Right kidney (tissue), 1 donor: ENCODE results near the gene RHBDD3.

Source experiments
- DNase-seq: peaks from one replicate; pipeline ENCODE4 v3.0.0-alpha.2; 2016

RHBDD3 gene

GRCh38 chr22:29307596-29308147 is 39.9 kb upstream of the RHBDD3 start:
- no peak for DNase-seq

DNA sequence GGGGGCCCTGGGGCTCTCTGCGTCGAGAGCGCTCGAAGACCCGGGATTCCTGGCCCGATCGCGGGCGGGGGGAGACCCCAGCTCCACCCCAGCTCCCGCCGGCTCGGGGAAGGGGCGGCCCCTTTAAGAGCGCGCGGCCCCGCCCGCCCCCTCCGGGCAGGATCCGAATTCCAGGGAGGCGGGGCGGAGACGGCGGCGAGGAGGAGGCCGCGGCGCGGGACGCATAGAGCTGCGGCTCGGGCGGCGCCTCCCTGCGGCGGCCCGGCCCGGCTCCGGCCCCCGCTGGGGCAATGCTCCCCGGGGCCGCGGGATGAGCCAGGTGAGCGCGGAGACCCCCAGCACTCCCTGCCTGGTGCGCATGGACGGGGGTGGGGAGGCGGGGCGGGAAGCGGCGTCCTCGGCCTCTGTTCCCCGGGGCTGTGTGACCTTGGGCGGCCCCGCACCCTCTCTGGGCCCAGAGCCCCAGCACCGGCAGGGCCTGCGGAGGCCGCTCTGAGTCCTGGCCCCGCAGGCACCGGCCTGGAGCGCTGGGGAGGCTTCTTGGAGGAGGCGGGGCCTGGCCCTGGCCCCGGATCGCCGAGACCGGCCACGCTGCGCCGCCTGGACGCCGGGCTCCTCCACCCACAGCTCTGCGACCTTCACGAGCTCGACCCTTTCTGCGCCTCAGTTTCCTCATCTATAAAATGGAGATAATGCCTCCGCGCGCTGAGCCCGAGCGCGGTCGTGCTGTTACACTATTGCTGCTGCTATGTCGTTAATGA is 39.2 kb upstream of the RHBDD3 start:
- peak; percentile 65 for DNase-seq

DNA sequence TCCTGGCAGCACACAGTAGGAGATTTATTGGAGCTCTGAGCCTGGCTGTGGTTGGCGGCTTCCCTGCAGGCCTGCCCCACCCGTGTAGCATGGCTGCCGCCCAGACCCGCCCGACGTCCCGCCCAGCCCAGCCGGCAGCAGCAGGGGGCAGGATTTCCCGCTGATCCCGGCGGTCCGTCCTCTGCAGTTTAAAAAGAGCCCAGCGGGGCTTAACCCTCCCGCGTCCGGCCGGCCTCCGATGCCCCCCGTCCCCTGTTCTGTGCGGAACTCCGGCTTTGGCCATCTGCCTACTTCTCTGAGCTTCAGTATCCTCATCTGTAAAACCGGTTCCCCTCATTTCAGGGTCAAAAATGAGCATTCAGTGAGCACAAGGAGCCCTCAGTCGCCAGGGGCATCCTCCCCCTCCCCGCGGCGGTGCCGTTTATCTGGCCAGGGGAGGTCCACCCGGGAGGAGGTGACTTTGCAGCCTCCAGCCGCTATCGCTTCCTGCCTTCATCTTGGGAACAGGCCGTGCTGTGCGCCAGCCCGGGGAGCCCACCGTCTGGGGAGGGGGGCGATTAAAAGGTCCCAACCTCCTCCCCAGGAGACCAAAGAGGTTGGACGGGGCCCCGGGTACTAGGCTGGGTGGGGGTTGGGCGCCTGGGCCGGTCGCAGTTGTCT is 38.5 kb upstream of the RHBDD3 start, which contains the start of gene GAS2L1:
Gene GAS2L1, plus strand, starts transcription at position 476 of the 660 bp plus-strand sequence. CDS start 1,456 bp downstream, outside the sequence.
- peak; percentile 87 for DNase-seq

DNA sequence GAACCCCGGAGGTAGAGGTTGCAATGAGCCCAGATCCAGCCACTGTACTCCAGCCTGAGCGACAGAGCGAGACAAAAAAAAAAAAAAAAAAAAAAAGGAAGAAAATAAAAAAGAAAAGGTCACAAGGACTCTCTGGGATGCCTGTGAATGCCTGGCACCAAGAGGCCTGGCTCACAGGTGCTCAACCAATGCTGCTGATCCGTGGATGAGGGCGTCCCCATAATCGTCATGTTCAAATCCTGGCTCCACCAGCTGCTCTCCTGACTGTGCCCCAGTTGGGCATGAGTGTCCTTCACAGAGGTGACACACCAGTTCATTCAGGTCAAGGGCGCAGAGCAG is 38.0 kb upstream of the RHBDD3 start:
- no peak for DNase-seq

GRCh38 chr22:29302681-29303465 is 35.1 kb upstream of the RHBDD3 start:
- no peak for DNase-seq

GRCh38 chr22:29302402-29302680 is 34.6 kb upstream of the RHBDD3 start:
- DNase-seq = no peak

DNA sequence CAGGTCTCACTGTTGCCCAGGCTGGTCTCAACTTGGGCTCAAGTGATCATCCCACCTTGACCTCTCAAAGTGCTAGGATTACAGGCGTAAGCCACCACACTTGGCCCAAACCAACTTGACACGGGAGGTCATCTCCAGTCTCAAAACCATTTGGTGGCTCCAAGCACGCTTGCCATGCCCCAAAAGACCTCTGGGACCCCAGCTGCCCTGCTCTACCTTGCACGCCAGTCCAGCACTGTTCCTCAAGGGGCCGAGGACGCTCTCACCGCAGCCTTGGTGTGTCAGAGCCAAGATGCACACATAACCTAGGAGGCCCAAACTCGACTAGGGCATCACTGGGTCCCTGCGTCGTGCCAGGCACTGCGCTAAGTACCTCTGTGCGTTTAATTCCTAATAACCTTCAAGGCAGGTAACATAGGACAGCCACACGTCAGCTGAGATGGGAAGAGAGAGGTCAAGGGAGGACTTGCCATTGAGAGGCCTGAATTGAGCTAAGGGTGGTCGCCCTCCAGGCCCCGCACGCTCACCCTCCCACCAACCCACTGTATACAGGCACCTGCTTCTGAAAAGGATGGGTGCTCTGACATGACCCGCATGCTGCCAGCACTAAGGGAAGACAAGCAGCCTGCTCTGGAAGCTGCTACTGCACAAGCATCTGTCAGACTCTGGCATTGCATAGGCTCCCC is 34.1 kb upstream of the RHBDD3 start:
- DNase-seq = no peak

- DNase-seq = no peak
These were observed 33.2 kb upstream of the RHBDD3 start for GRCh38 chr22:29300807-29301601.

DNA sequence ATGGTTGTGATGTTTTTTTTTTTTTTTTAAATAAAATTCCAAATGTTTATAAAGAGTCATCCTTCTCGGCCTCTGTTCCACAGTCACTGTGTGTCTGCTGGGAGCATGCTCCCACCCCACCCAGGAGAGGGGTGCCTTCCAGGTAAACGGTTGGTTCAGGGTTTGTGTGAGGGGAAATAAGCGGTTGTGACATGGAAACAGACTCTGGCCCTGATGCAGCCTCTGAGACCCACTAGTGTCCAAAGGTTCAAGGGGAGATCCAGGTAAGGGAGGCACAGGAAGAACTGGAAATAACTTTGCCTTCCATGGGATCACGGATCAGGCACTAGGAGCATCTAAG is 32.7 kb upstream of the RHBDD3 start:
- no peak for DNase-seq

DNA sequence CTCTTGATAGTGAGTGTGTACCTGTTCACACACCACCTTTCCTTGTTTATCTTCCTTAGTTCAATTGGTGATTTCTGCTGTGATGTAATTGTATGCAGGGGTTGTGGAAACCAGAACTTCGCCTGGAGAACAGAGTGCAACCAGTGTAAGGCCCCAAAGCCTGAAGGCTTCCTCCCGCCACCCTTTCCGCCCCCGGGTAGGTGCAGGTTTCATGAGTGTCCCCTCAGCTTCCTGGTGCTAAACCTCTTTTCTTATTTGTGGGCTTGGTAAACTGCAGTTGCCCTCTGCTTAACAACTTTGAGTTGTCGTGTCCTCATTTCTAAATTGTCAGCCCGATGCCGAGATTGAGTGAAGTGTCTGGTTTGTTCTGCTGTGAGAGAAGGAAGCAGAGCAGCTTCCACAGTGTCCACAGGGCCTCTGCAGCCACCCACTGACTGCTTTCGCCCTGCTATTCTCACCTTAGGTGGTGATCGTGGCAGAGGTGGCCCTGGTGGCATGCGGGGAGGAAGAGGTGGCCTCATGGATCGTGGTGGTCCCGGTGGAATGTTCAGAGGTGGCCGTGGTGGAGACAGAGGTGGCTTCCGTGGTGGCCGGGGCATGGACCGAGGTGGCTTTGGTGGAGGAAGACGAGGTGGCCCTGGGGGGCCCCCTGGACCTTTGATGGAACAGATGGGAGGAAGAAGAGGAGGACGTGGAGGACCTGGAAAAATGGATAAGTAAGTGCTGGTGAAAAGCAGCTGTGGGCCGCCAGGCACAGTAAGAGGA is 31.5 kb upstream of the RHBDD3 start:
- no peak for DNase-seq

- DNase-seq = no peak
These were observed 30.9 kb upstream of the RHBDD3 start for GRCh38 chr22:29298641-29299040.

DNA sequence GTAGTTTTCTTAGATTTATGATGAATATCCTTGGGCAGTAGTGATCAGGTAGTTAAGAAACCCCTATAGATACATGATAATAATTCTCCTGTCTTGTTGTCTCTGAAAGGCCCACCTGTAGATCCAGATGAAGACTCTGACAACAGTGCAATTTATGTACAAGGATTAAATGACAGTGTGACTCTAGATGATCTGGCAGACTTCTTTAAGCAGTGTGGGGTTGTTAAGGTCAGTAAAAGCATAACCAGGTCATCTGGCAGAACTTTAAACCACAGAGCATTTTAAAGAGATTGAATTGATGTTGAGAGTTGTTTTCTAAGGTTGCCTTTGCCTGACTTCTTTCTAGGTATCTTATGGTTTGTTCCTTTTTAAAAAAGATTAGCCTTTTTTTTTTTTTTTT is 24.6 kb upstream of the RHBDD3 start:
- DNase-seq = no peak

DNA sequence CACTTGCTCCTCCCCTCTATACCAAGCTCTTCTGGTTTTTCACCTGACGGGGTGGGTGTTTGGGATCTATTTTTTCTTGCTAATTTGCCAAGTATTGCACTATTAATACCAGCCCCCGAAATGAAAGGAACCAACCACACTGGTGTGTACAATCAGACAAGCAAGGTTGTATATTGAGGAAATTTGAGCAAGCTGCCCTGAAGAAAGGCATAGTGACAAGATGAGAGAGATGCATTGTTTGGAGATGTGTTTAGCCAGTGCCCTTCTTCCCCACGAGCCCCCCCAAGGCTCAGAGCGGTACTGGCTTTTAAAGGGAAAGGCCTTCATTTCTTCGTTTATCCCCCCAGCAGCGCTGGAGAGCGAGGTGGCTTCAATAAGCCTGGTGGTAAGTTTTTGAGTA is 23.4 kb upstream of the RHBDD3 start:
- no peak for DNase-seq

DNA sequence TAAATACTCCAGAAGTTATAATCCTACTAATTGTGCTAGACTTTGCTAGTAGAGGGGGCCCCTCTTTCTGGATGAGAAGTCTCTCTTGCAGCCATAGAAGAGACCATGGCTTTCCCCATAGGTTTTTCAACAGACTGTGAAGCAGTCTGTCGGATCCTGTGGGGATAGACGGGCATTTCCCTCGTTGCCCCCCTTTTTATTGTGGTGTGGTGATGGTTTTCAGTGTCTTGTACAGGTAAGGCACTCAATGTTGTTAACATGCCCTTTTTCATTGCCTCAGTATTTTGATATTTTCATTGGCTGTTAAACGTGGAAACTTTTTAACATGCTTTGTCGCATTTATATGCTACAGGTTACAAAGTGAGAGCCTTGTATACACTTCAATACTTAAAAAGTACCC is 22.3 kb upstream of the RHBDD3 start:
- DNase-seq = no peak

GRCh38 chr22:29288837-29289236 is 21.1 kb upstream of the RHBDD3 start:
- DNase-seq = no peak

GRCh38 chr22:29284196-29284595 is 16.4 kb upstream of the RHBDD3 start:
- no peak for DNase-seq

- DNase-seq = no peak
These were observed 10.1 kb upstream of the RHBDD3 start for GRCh38 chr22:29277927-29278326.

DNA sequence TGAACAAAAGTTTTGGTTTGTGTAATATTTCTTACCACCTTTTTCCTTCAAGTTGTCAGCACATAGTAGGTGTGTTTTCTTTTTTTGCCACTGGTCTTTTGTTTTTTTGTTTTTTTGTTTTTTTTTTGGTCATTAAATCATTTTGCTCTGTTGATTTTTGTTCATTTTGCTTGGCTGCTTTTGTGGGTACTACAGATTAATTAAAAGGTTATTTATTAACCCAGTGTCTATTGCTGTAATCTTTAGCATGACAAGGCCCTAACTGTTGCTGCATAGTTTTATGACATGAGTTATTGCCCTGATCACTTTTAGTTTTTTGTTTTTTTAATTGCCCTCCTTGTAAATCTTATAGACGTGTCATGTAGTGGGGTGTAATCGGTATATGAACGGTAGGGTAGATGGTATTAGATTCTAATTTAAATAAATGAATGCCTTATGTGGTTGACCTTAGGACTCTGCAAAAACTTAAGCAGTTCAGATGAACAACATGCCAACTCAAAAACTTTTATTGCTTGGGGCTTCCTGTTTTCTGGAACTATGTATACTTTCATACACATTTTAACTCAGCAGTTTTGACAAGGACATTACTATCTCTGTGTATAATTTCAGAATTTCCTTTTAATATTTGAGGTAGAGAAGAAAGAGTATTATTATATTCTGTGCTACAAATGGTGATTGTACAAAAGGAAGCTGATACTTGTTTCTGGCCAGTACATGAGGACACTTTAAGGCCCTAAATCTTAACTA is 8.2 kb upstream of the RHBDD3 start:
- DNase-seq = no peak

DNA sequence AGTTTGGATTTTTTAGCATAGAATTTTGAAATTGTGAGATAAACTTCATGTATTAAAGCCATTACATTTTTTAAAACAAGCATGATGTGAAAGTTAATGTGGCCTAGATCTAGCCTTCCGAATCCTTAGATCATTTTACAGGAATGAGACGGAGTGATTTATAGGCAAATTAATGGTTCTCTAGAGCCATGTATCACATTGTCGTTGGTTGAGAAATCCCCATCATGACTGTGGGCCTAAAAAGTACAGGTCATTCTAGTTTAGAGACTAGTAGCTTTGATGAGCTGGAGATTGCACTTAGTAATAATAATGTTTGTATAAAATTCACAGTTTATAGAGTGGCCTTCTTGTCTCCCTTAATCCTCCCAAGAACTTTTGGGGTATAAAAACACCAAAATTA is 7.4 kb upstream of the RHBDD3 start:
- no peak for DNase-seq

DNA sequence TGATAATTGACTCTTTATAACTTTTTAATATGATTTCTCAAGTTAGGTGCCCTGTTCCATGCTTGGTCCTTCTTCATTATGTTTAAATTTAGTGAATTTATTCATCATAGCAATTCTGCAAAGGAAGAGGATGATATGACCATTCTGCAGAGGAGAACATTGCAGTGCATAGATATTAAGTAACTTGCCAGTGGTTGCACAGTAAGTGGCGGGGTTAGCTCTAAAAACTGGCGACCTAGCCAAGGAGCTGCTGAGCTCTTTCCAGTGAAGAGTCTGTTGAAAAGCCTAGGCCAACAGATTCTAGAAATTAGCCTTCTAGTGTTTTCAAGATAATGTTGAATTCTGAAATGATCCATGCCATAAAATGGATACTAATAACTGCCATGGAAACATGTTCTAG is 4.8 kb upstream of the RHBDD3 start:
- no peak for DNase-seq
